HL-60 (cell line): Measurements from ENCODE around the gene ANKRD11.
A peak's percentile ranks its signal among the peaks of the same experiment; 100 is the strongest.
"Not testable (repeated sequence)": the region's sequence is repeated elsewhere in the genome, so short reads cannot be mapped to it uniquely, and the experiment has no call there.

Experiments used
- DNase-seq, 2 experiments: peaks; one replicate each; pipeline ENCODE4 v3.0.0-alpha.2; 2010 to 2020; ENCODE audit warnings: low read depth in 1 of 2, low spot score in 1 of 2
- H3K27ac ChIP-seq: fragments of 250-450 bp; sonication (Bioruptor Pico); replicated peaks from 2 replicates; pipeline ENCODE4 v1.5.1; 2020; ENCODE audit warnings: mild to moderate bottlenecking, moderate library complexity
- H3K27me3 ChIP-seq: fragments of 250-450 bp; sonication (Bioruptor Pico); 2 replicates; pipeline ENCODE4 v1.5.1; 2021; ENCODE audit warnings: mild to moderate bottlenecking, moderate library complexity; ENCODE audit not compliant: insufficient read depth, poor library complexity, severe bottlenecking
- H3K4me3 ChIP-seq: replicated peaks from 2 replicates; pipeline ENCODE4 v1.5.1; 2011; ENCODE audit warnings: mild to moderate bottlenecking, control low read depth, low read length; ENCODE audit not compliant: insufficient read depth
- GABPA ChIP-seq: IDR thresholded peaks from 2 replicates; pipeline ENCODE4 v1.6.1; 2012; ENCODE audit warnings: low read depth
- POLR2AphosphoS5 ChIP-seq: IDR thresholded peaks from 2 replicates; pipeline ENCODE4 v1.6.1; 2012; ENCODE audit warnings: low read depth
- SPI1 ChIP-seq: IDR thresholded peaks from 2 replicates; pipeline ENCODE4 v1.6.1; 2012; ENCODE audit warnings: low read depth, mild to moderate bottlenecking, borderline replicate concordance
- TF ChIP-seq, protein P1 (sequence below): IDR thresholded peaks from 2 replicates; pipeline ENCODE4 v1.6.1; 2012; ENCODE audit warnings: low read depth; ENCODE audit not compliant: insufficient replicate concordance
- TF ChIP-seq, protein P2 (sequence below): IDR thresholded peaks from one replicate; pipeline ENCODE4 v1.5.1; 2011; ENCODE audit warnings: low read length, control low read depth, inconsistent platforms; ENCODE audit not compliant: insufficient read depth

Gene ANKRD11

DNA sequence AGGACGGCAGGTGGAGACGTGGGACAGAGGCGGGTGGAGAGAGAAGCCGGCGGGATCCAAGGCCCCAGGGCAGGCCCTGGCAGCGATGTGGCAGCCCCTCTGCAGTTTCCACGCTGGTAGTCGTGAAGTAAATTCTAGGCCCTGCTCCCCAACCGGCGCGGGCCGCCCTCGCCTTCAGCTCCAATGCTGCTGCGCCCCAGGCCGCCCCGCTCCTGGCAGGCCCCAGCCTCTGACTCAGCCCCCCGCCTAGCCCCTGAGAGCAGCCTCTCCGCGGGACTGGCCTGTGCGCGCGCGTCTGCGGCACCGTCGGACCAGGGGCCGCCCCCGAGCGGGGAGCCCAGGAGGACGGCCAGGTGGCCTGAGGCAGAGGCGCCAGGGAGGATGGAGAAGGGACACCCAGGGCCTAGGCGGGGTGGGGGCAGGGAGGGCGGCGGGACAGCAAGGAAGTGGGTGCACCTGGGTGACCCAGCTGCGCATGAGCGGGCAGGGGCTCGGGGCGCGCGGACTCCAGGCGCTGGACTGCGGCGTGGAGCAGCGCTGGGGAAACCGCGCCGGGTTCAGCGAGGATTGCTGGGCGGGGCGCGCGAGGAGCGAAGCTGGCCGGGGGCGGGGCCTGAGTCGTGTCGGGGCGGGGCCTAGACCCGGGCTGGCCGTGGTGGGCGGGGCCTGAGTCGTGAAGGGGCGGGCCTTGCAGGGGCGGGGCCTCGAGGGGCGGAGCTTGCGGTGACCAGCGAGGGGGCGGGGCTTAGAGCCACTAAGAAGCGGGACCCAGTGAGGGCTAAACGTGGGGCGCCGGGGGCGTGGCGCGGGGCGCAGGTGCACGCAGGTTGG is 243.2 kb downstream of the ANKRD11 start:
- TF ChIP-seq GABPA: no peak
- TF ChIP-seq, protein P1, sequence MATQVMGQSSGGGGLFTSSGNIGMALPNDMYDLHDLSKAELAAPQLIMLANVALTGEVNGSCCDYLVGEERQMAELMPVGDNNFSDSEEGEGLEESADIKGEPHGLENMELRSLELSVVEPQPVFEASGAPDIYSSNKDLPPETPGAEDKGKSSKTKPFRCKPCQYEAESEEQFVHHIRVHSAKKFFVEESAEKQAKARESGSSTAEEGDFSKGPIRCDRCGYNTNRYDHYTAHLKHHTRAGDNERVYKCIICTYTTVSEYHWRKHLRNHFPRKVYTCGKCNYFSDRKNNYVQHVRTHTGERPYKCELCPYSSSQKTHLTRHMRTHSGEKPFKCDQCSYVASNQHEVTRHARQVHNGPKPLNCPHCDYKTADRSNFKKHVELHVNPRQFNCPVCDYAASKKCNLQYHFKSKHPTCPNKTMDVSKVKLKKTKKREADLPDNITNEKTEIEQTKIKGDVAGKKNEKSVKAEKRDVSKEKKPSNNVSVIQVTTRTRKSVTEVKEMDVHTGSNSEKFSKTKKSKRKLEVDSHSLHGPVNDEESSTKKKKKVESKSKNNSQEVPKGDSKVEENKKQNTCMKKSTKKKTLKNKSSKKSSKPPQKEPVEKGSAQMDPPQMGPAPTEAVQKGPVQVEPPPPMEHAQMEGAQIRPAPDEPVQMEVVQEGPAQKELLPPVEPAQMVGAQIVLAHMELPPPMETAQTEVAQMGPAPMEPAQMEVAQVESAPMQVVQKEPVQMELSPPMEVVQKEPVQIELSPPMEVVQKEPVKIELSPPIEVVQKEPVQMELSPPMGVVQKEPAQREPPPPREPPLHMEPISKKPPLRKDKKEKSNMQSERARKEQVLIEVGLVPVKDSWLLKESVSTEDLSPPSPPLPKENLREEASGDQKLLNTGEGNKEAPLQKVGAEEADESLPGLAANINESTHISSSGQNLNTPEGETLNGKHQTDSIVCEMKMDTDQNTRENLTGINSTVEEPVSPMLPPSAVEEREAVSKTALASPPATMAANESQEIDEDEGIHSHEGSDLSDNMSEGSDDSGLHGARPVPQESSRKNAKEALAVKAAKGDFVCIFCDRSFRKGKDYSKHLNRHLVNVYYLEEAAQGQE: no peak
- TF ChIP-seq POLR2AphosphoS5: 0 out of 2 replicates have a peak, but pooled peaks have one; percentile 48
- TF ChIP-seq SPI1: no peak
- TF ChIP-seq, protein P2, sequence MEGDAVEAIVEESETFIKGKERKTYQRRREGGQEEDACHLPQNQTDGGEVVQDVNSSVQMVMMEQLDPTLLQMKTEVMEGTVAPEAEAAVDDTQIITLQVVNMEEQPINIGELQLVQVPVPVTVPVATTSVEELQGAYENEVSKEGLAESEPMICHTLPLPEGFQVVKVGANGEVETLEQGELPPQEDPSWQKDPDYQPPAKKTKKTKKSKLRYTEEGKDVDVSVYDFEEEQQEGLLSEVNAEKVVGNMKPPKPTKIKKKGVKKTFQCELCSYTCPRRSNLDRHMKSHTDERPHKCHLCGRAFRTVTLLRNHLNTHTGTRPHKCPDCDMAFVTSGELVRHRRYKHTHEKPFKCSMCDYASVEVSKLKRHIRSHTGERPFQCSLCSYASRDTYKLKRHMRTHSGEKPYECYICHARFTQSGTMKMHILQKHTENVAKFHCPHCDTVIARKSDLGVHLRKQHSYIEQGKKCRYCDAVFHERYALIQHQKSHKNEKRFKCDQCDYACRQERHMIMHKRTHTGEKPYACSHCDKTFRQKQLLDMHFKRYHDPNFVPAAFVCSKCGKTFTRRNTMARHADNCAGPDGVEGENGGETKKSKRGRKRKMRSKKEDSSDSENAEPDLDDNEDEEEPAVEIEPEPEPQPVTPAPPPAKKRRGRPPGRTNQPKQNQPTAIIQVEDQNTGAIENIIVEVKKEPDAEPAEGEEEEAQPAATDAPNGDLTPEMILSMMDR: no peak
- H3K27ac ChIP-seq: no peak overlapping the region; the same call in 1 of the 2 replicates
- peak overlapping the region; percentile 33 for H3K4me3 ChIP-seq
- peak; percentile 69 to 73 for DNase-seq
- no peaks in the 10 kb centered on the region for H3K27me3 ChIP-seq

DNA sequence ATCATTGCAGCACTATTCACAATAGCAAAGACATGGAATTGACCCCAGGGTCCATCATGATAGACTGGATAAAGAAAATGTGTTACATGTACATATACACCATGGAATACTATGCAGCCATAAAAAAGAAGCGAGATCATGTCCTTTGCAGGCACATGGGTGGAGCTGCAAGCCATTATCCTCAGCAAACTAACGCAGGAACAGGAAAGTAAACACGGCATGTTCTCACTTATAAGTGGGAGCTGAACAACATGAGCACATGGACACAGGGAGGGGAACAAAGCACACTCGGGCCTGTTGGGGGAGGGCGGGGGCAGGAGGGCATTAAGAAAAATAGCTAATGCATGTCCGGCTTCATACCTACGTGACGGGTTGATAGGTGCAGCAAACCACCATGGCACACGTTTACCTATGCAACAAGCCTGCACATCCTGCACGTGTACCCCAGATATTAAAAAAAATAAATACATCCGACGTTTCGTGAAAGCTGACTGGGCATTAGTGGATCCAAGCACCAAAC is 243.9 kb downstream of the ANKRD11 start:
- Histone ChIP-seq H3K27ac (no peak overlapping the region; the same call in 1 of the 2 replicates), H3K27me3 (no peaks in the 10 kb centered on the region), H3K4me3 (peak overlapping the region; percentile 33; the same call in 1 of the 2 replicates)
- DNase-seq: no peak
- TF ChIP-seq POLR2AphosphoS5 (no peak), GABPA (no peak), SPI1 (no peak)
- TF ChIP-seq, protein P2: no peak
- TF ChIP-seq, protein P1: no peak

DNA sequence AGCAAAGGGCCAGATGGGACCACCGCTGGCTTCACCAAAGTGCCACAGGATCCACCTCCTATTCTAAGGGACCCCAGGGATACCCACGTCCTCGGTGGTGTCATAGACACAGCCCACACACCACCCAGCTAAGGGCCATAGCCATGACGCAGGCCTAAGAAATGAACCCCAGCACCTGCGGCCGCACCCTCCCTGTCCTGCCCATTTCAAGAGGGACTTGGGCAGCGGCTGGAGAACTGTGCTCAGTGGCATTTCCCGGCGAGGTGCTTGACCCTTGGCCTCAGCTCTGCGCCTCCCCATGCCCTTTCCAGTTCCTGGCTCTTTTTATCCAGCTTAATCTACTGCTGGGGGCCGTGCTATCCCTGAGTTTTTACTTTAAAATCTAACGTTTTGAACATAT is 245.6 kb downstream of the ANKRD11 start:
- DNase-seq: no peak
- H3K27ac ChIP-seq: no peak overlapping the region
- H3K4me3 ChIP-seq: no peak overlapping the region
- TF ChIP-seq SPI1: no peak
- no peak for TF ChIP-seq GABPA
- no peak for TF ChIP-seq POLR2AphosphoS5
- TF ChIP-seq, protein P1: no peak
- TF ChIP-seq, protein P2: no peak
- H3K27me3 ChIP-seq: no peaks in the 10 kb centered on the region

DNA sequence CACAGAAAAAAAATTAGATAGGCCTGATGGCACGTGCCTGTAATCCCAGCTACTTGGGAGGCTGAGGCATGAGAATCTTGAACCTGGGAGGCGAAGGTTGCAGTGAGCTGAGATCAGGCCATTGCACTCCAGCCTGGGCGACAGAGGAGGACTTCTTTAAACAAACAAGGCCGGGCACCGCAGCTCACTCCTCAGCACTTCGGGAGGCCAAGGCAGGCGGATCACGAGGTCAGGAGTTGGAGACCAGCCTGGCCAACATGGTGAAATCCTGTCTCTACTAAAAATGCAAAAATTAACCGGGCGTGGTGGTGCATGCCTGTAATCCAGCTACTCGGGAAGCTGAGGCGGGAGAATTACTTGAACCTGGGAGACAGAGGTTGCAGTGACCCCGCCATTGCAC is 246.1 kb downstream of the ANKRD11 start:
- H3K4me3 ChIP-seq: not testable (repeated sequence)

More for the DNA sequence above, 246.1 kb downstream of the ANKRD11 start:
- DNase-seq, H3K27ac ChIP-seq, H3K27me3 ChIP-seq: not testable (repeated sequence)
